Skeletal muscle tissue (tissue), 4 donors: ENCODE results near the gene ADAD2. TPM values are rescaled to one million over a fixed set of nuclear protein-coding genes. Genes with fewer than 3 reads are reported as not detected.

Experiments used
- H3K27ac ChIP-seq: one replicate; pipeline ENCODE4 v1.7.0; 2013; ENCODE audit warnings: mild to moderate bottlenecking, low read depth, low read length, inconsistent platforms
- H3K27me3 ChIP-seq, 3 donors: one replicate each; pipeline ENCODE4 v1.7.0; 2013; ENCODE audit warnings: low read length in 3 of 3; ENCODE audit not compliant: control insufficient read depth in 3 of 3, insufficient read depth in 3 of 3
- H3K36me3 ChIP-seq, 3 donors: one replicate each; pipeline ENCODE4 v1.7.0; 2013; ENCODE audit warnings: low read length in 3 of 3; ENCODE audit not compliant: control insufficient read depth in 3 of 3, insufficient read depth in 3 of 3
- H3K4me1 ChIP-seq, 3 donors: one replicate each; pipeline ENCODE4 v1.7.0; 2013; ENCODE audit warnings: low read length in 3 of 3, mild to moderate bottlenecking in 3 of 3; ENCODE audit not compliant: control insufficient read depth in 3 of 3, insufficient read depth in 3 of 3
- H3K4me3 ChIP-seq, 3 donors: one replicate each; pipeline ENCODE4 v1.7.0; 2013; ENCODE audit warnings: low read length in 3 of 3
- H3K9ac ChIP-seq, 3 donors: one replicate each; pipeline ENCODE4 v1.7.0; 2013; ENCODE audit warnings: low read length in 3 of 3, mild to moderate bottlenecking in 3 of 3, moderate library complexity in 2 of 3, low read depth in 1 of 3
- H3K9me3 ChIP-seq, 3 donors: one replicate each; pipeline ENCODE4 v1.7.0; 2013; ENCODE audit warnings: low read length in 3 of 3; ENCODE audit not compliant: control insufficient read depth in 3 of 3
- total RNA-seq: library from RNA; depleted of rRNA; stranded (reverse); fragments of >200 nt; gene quantifications from one replicate; pipeline ENCODE4 v1.2.3, GENCODE V29; 2014
- donor health status: Osteomylitis.

The ADAD2 gene
- total RNA-seq, 1 donor from 2014 or later = not detected

GRCh38 chr16:84218176-84218823 is 27.3 kb downstream of the ADAD2 start:
- no peak overlapping the region for H3K4me3 ChIP-seq
- H3K27me3 ChIP-seq = no peaks in the 10 kb centered on the region
- no peak overlapping the region for H3K27ac ChIP-seq
- peaks cover 3 to 15% (median 9%) of the 10 kb centered on the region in 3 donors for H3K4me1 ChIP-seq
- no peaks in the 10 kb centered on the region for H3K9me3 ChIP-seq
- no peak overlapping the region for H3K9ac ChIP-seq
- no peaks in the 10 kb centered on the region for H3K36me3 ChIP-seq

GRCh38 chr16:84218956-84219355 is 28.0 kb downstream of the ADAD2 start:
- H3K27me3 ChIP-seq = no peaks in the 10 kb centered on the region
- H3K36me3 ChIP-seq = no peaks in the 10 kb centered on the region
- H3K4me3 ChIP-seq = no peak overlapping the region
- no peak overlapping the region for H3K9ac ChIP-seq
- H3K27ac ChIP-seq = no peak overlapping the region
- peaks cover 3 to 14% (median 9%) of the 10 kb centered on the region in 3 donors for H3K4me1 ChIP-seq
- H3K9me3 ChIP-seq = no peaks in the 10 kb centered on the region

GRCh38 chr16:84220851-84221250 is 29.9 kb downstream of the ADAD2 start:
- H3K27me3 ChIP-seq = no peaks in the 10 kb centered on the region
- no peak overlapping the region for H3K9ac ChIP-seq
- no peaks in the 10 kb centered on the region for H3K36me3 ChIP-seq
- no peaks in the 10 kb centered on the region for H3K9me3 ChIP-seq
- no peaks in the 10 kb centered on the region for H3K4me1 ChIP-seq
- no peak overlapping the region for H3K27ac ChIP-seq
- H3K4me3 ChIP-seq = no peak overlapping the region

GRCh38 chr16:84223456-84223855 is 32.5 kb downstream of the ADAD2 start:
- H3K9ac ChIP-seq = no peak overlapping the region
- no peak overlapping the region for H3K4me3 ChIP-seq
- H3K27me3 ChIP-seq = no peaks in the 10 kb centered on the region
- H3K36me3 ChIP-seq = no peaks in the 10 kb centered on the region
- peaks cover 6 to 7% (median 7%) of the 10 kb centered on the region in 3 donors for H3K4me1 ChIP-seq
- no peak overlapping the region for H3K27ac ChIP-seq
- H3K9me3 ChIP-seq = no peaks in the 10 kb centered on the region

GRCh38 chr16:84224554-84224953 is 33.6 kb downstream of the ADAD2 start:
- Histone ChIP-seq H3K27me3 (no peaks in the 10 kb centered on the region), H3K36me3 (no peaks in the 10 kb centered on the region)

GRCh38 chr16:84225126-84225525 is 34.2 kb downstream of the ADAD2 start:
- Histone ChIP-seq H3K4me3 (no peak overlapping the region), H3K4me1 (peaks cover 7 to 10% (median 10%) of the 10 kb centered on the region in 3 donors), H3K9me3 (no peaks in the 10 kb centered on the region), H3K27ac (no peak overlapping the region), H3K9ac (no peak overlapping the region), H3K36me3 (no peaks in the 10 kb centered on the region), H3K27me3 (no peaks in the 10 kb centered on the region)

More at GRCh38 chr16:84224554-84224953, 33.6 kb downstream of the ADAD2 start:
- Histone ChIP-seq H3K4me3 (no peak overlapping the region), H3K4me1 (peaks cover 7 to 10% (median 10%) of the 10 kb centered on the region in 3 donors), H3K9me3 (no peaks in the 10 kb centered on the region), H3K9ac (no peak overlapping the region), H3K27ac (no peak overlapping the region)

GRCh38 chr16:84225571-84225970 is 34.6 kb downstream of the ADAD2 start:
- no peak overlapping the region for H3K27ac ChIP-seq
- H3K36me3 ChIP-seq = no peaks in the 10 kb centered on the region
- H3K4me1 ChIP-seq = peaks cover 7 to 10% (median 10%) of the 10 kb centered on the region in 3 donors
- H3K27me3 ChIP-seq = no peaks in the 10 kb centered on the region
- H3K4me3 ChIP-seq = no peak overlapping the region
- no peaks in the 10 kb centered on the region for H3K9me3 ChIP-seq
- H3K9ac ChIP-seq = no peak overlapping the region

GRCh38 chr16:84226026-84226425 is 35.1 kb downstream of the ADAD2 start:
- no peak overlapping the region for H3K4me3 ChIP-seq
- H3K4me1 ChIP-seq = peaks cover 7 to 10% (median 10%) of the 10 kb centered on the region in 3 donors
- no peak overlapping the region for H3K9ac ChIP-seq
- no peak overlapping the region for H3K27ac ChIP-seq
- H3K9me3 ChIP-seq = no peaks in the 10 kb centered on the region
- H3K27me3 ChIP-seq = no peaks in the 10 kb centered on the region
- H3K36me3 ChIP-seq = no peaks in the 10 kb centered on the region

GRCh38 chr16:84227548-84227947 is 36.6 kb downstream of the ADAD2 start:
- H3K9ac ChIP-seq = no peak overlapping the region
- no peak overlapping the region for H3K4me3 ChIP-seq
- H3K4me1 ChIP-seq = peaks cover 7 to 10% (median 10%) of the 10 kb centered on the region in 3 donors
- no peak overlapping the region for H3K27ac ChIP-seq
- H3K9me3 ChIP-seq = no peaks in the 10 kb centered on the region
- no peaks in the 10 kb centered on the region for H3K27me3 ChIP-seq
- H3K36me3 ChIP-seq = no peaks in the 10 kb centered on the region

- Histone ChIP-seq H3K4me3 (peak overlapping the region in 1 of 3 donors; percentile 35), H3K9me3 (no peaks in the 10 kb centered on the region), H3K36me3 (no peaks in the 10 kb centered on the region), H3K4me1 (peaks cover 7 to 10% (median 10%) of the 10 kb centered on the region in 3 donors), H3K9ac (no peak overlapping the region), H3K27me3 (no peaks in the 10 kb centered on the region), H3K27ac (no peak overlapping the region)
Observed at GRCh38 chr16:84228256-84228838, 37.4 kb downstream of the ADAD2 start.
